HEK293 (cell line): ENCODE data around the gene RNF166.

Experiments used
- CTCF ChIA-PET: fragments of 350-600 bp; formaldehyde crosslinking; extraction: SDS; loops from one replicate; lab custom pipeline; 2021; ENCODE audit warnings: antibody characterized with exemption; lab: Yijun Ruan, JAX
- POLR2A ChIA-PET: fragments of 300-600 bp; formaldehyde crosslinking; extraction: SDS; loops from one replicate; lab custom pipeline; 2020; ENCODE audit warnings: antibody characterized with exemption, inconsistent platforms; lab: Yijun Ruan, JAX
- H3K27ac ChIP-seq: fragments of 200-500 bp; sonication (Bioruptor generic); 2 replicates; pipeline ENCODE4 v1.5.1; 2014; ENCODE audit warnings: low read depth, low read length, control low read depth, inconsistent platforms; ENCODE audit errors: extremely low read depth
- H3K36me3 ChIP-seq, 2 experiments: fragments of 200-500 bp in 1 of 2; sonication (Bioruptor generic) in 1 of 2; 1 replicate in 1 of 2; 2 replicates in 1 of 2; pipeline ENCODE4 v1.5.1; 2014 to 2017; ENCODE audit warnings: inconsistent platforms in 2 of 2, low read length in 2 of 2; ENCODE audit not compliant: control insufficient read depth in 2 of 2, insufficient read depth in 1 of 2
- H3K4me1 ChIP-seq: fragments of 200-500 bp; sonication (Bioruptor generic); 2 replicates; pipeline ENCODE4 v1.5.1; 2014; ENCODE audit warnings: mild to moderate bottlenecking, low read length, inconsistent platforms; ENCODE audit not compliant: control insufficient read depth, insufficient read depth
- H3K4me3 ChIP-seq: 2 replicates; pipeline ENCODE4 v1.5.1; 2011; ENCODE audit warnings: low read depth, mild to moderate bottlenecking, control low read depth, low read length, moderate library complexity
- H3K9me3 ChIP-seq: fragments of 200-500 bp; sonication (Bioruptor generic); 2 replicates; pipeline ENCODE4 v1.5.1; 2014; ENCODE audit warnings: low read depth, low read length, inconsistent platforms; ENCODE audit not compliant: control insufficient read depth, insufficient read depth
- ZBTB48 ChIP-seq: fragments of 450-650 bp; formaldehyde crosslinking; IDR thresholded peaks from 2 replicates; pipeline ENCODE4 v1.5.1; 2016; ENCODE audit warnings: missing biosample characterization, missing genetic modification characterization
- ZFHX2 ChIP-seq: fragments of 450-650 bp; formaldehyde crosslinking; conservative IDR thresholded peaks from 2 replicates; pipeline ENCODE4 v1.5.1; 2016; ENCODE audit warnings: missing biosample characterization, missing genetic modification characterization
- ZFP41 ChIP-seq: fragments of 450-650 bp; formaldehyde crosslinking; IDR thresholded peaks from 2 replicates; pipeline ENCODE4 v1.5.1; 2016; ENCODE audit warnings: missing biosample characterization, missing genetic modification characterization, borderline replicate concordance
- ZNF24 ChIP-seq: fragments of 450-650 bp; formaldehyde crosslinking; IDR thresholded peaks from 2 replicates; pipeline ENCODE4 v1.5.1; 2016; ENCODE audit warnings: missing biosample characterization, missing genetic modification characterization
- ZNF341 ChIP-seq: fragments of 450-650 bp; formaldehyde crosslinking; IDR thresholded peaks from 2 replicates; pipeline ENCODE4; 2016; ENCODE audit warnings: low read depth, missing biosample characterization, missing genetic modification characterization
- ZNF404 ChIP-seq: fragments of 450-650 bp; formaldehyde crosslinking; IDR thresholded peaks from 2 replicates; pipeline ENCODE4 v1.5.1; 2017; ENCODE audit warnings: missing biosample characterization, missing genetic modification characterization
- ZNF416 ChIP-seq: fragments of 450-650 bp; formaldehyde crosslinking; IDR thresholded peaks from 2 replicates; pipeline ENCODE4 v1.5.1; 2016; ENCODE audit warnings: missing biosample characterization, missing genetic modification characterization
- ZNF544 ChIP-seq: fragments of 450-650 bp; formaldehyde crosslinking; IDR thresholded peaks from 2 replicates; pipeline ENCODE4 v1.5.0; 2017; ENCODE audit warnings: missing biosample characterization, missing genetic modification characterization
- ZNF558 ChIP-seq: fragments of 450-650 bp; formaldehyde crosslinking; IDR thresholded peaks from 2 replicates; pipeline ENCODE4 v1.5.1; 2016; ENCODE audit warnings: missing biosample characterization, missing genetic modification characterization
- ZNF585B ChIP-seq: fragments of 450-650 bp; formaldehyde crosslinking; IDR thresholded peaks from 2 replicates; pipeline ENCODE4 v1.5.1; 2016; ENCODE audit warnings: missing biosample characterization, missing genetic modification characterization
- ZNF600 ChIP-seq: fragments of 450-650 bp; formaldehyde crosslinking; IDR thresholded peaks from 2 replicates; pipeline ENCODE4 v1.5.1; 2016; ENCODE audit warnings: missing biosample characterization, missing genetic modification characterization
- ZNF747 ChIP-seq: fragments of 450-650 bp; formaldehyde crosslinking; IDR thresholded peaks from 2 replicates; pipeline ENCODE4 v1.5.1; 2016; ENCODE audit warnings: missing biosample characterization, missing genetic modification characterization
- ZNF792 ChIP-seq: fragments of 450-650 bp; formaldehyde crosslinking; IDR thresholded peaks from 2 replicates; pipeline ENCODE4 v1.5.1; 2016; ENCODE audit warnings: missing biosample characterization, missing genetic modification characterization
- ZNF837 ChIP-seq: fragments of 450-650 bp; formaldehyde crosslinking; IDR thresholded peaks from 2 replicates; pipeline ENCODE4 v1.5.1; 2016; ENCODE audit warnings: missing biosample characterization, missing genetic modification characterization
- ZSCAN5A ChIP-seq: fragments of 450-650 bp; formaldehyde crosslinking; IDR thresholded peaks from 2 replicates; pipeline ENCODE4 v1.5.1; 2016; ENCODE audit warnings: missing biosample characterization, missing genetic modification characterization
- TF ChIP-seq, protein P1 (sequence below): fragments of 450-650 bp; formaldehyde crosslinking; IDR thresholded peaks from 2 replicates; pipeline ENCODE4 v1.5.1; 2017; ENCODE audit warnings: missing biosample characterization, mild to moderate bottlenecking, missing genetic modification characterization, moderate library complexity
- TF ChIP-seq, protein P2 (sequence below): fragments of 450-650 bp; formaldehyde crosslinking; IDR thresholded peaks from 2 replicates; pipeline ENCODE4 v1.5.1; 2016; ENCODE audit warnings: missing biosample characterization, missing genetic modification characterization
- TF ChIP-seq, protein P3 (sequence below): fragments of 450-650 bp; formaldehyde crosslinking; IDR thresholded peaks from 2 replicates; pipeline ENCODE4 v1.5.1; 2016; ENCODE audit warnings: missing biosample characterization, missing genetic modification characterization

The RNF166 gene

GRCh38 chr16:88695753-88696152 lies 10.5 kb downstream of the RNF166 start (continued):
- TF ChIP-seq, protein P1, sequence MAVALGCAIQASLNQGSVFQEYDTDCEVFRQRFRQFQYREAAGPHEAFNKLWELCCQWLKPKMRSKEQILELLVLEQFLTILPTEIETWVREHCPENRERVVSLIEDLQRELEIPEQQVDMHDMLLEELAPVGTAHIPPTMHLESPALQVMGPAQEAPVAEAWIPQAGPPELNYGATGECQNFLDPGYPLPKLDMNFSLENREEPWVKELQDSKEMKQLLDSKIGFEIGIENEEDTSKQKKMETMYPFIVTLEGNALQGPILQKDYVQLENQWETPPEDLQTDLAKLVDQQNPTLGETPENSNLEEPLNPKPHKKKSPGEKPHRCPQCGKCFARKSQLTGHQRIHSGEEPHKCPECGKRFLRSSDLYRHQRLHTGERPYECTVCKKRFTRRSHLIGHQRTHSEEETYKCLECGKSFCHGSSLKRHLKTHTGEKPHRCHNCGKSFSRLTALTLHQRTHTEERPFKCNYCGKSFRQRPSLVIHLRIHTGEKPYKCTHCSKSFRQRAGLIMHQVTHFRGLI (tag by site-specific recombination) = no peak
- TF ChIP-seq, all 188 proteins: peak for 0

- CTCF ChIA-PET = no interaction called here
- POLR2A ChIA-PET = no interaction called here
- no peak overlapping the region for H3K27ac ChIP-seq
- no peaks in the 10 kb centered on the region for H3K4me1 ChIP-seq
- TF ChIP-seq ZNF837 (tag by site-specific recombination) = no peak
- peak; percentile 59; the same call in 1 of the 2 replicates for TF ChIP-seq ZFHX2 (tag by site-specific recombination)
- H3K4me3 ChIP-seq = no peak overlapping the region
- H3K36me3 ChIP-seq = peaks cover 0 to 36% of the 10 kb centered on the region in 2 experiments; a peak in 2 of 3 replicates
- H3K9me3 ChIP-seq = no peaks in the 10 kb centered on the region
These were observed 11.0 kb downstream of the RNF166 start for GRCh38 chr16:88695218-88695617.

DNA sequence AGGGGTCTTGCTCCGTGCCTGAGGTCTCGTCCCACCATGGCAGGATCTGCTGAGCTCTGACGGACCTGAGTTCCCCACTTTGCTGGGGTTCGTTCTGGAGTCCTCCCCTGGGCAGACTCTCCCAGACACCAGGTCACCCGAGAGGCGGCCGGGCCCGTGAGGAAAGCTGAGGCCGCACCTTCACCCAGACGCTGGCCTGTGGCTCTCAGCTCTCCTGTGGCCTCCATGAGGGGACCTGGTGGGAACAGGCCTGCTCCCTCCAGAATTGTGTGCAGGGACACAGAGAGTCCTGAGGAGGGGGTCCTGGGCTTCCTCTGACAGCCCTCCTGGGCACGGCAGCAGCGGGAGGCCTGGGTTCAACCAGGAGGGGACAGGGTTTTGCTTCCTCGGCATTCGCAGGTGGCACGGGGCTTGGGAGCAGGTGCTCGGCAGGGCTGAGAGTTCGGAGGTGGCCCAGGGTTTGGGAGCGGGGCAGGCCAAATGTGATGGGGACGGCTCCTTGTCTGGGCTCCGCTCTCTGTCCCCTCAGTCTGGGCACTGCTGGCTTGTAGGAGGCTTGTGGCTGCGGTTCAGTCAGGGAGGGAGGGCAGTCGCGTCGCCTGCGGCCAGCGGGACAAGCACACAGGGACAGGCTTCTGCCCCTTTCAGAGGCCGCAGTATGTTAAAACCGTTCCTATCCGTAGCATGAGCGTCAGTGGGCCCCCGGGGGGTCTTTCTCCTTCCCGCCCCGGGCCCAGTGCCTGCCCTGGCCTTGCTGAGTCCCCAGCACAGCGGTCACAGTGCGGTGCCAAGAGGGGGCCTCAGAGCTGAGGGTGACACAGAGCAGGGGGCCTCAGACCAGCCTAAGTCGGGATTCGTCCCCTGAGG lies 11.8 kb downstream of the RNF166 start:
- H3K27ac ChIP-seq = no peak overlapping the region
- peaks cover 0 to 29% of the 10 kb centered on the region in 2 experiments; a peak in 2 of 3 replicates for H3K36me3 ChIP-seq
- TF ChIP-seq ZBTB48 (tag by site-specific recombination) = no peak
- no peak for TF ChIP-seq ZNF24 (tag by site-specific recombination)
- TF ChIP-seq ZNF341 (tag by site-specific recombination) = no peak
- no peak overlapping the region for H3K4me3 ChIP-seq
- no peaks in the 10 kb centered on the region for H3K9me3 ChIP-seq
- ChIA-PET CTCF (no interaction called here), POLR2A (interaction anchor here (1.1 kb wide), 1 partner anchor 124 kb away, joined by 3 read pairs; the partner anchor contains the start of gene ZC3H18)
- H3K4me1 ChIP-seq = no peaks in the 10 kb centered on the region

- H3K4me1 ChIP-seq = no peaks in the 10 kb centered on the region
- H3K4me3 ChIP-seq = no peak overlapping the region
- H3K36me3 ChIP-seq = peaks cover 0 to 21% of the 10 kb centered on the region in 2 experiments; a peak in 2 of 3 replicates
- ChIA-PET CTCF (no interaction called here), POLR2A (interaction anchor here (1.1 kb wide), 1 partner anchor 124 kb away, joined by 3 read pairs; the partner anchor contains the start of gene ZC3H18)
- H3K9me3 ChIP-seq = no peaks in the 10 kb centered on the region
- H3K27ac ChIP-seq = no peak overlapping the region
- TF ChIP-seq ZNF600 = no peak
- TF ChIP-seq ZNF558 (tag by site-specific recombination) = no peak
- no peak for TF ChIP-seq ZNF792
- no peak for TF ChIP-seq ZNF544 (tag by site-specific recombination)
- no peak for TF ChIP-seq ZNF747 (tag by site-specific recombination)
- TF ChIP-seq, protein P2, sequence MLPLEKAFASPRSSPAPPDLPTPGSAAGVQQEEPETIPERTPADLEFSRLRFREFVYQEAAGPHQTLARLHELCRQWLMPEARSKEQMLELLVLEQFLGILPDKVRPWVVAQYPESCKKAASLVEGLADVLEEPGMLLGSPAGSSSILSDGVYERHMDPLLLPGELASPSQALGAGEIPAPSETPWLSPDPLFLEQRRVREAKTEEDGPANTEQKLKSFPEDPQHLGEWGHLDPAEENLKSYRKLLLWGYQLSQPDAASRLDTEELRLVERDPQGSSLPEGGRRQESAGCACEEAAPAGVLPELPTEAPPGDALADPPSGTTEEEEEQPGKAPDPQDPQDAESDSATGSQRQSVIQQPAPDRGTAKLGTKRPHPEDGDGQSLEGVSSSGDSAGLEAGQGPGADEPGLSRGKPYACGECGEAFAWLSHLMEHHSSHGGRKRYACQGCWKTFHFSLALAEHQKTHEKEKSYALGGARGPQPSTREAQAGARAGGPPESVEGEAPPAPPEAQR (tag by site-specific recombination) = no peak
- no peak for TF ChIP-seq ZNF416
- TF ChIP-seq ZNF404 (tag by site-specific recombination) = no peak
- TF ChIP-seq, protein P3, sequence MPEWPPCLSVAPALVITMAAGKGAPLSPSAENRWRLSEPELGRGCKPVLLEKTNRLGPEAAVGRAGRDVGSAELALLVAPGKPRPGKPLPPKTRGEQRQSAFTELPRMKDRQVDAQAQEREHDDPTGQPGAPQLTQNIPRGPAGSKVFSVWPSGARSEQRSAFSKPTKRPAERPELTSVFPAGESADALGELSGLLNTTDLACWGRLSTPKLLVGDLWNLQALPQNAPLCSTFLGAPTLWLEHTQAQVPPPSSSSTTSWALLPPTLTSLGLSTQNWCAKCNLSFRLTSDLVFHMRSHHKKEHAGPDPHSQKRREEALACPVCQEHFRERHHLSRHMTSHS (tag by site-specific recombination) = no peak
- TF ChIP-seq ZNF585B (tag by site-specific recombination) = no peak
- no peak for TF ChIP-seq ZSCAN5A (tag by site-specific recombination)
- TF ChIP-seq ZFP41 (tag by site-specific recombination) = no peak
These were observed 12.6 kb downstream of the RNF166 start for GRCh38 chr16:88693420-88694177.
